Hypothalamus (tissue), 51 donors: ENCODE data around the gene ERGIC2.

ENCODE experiments used
- DNase-seq, 51 donors: peaks; one replicate each; lab custom pipeline; 2025; lab: John Stamatoyannopoulos, UW

The ERGIC2 gene

GRCh38 chr12:29382251-29382650, 1.3 kb upstream of the ERGIC2 start:
- DNase-seq: no peak

DNA sequence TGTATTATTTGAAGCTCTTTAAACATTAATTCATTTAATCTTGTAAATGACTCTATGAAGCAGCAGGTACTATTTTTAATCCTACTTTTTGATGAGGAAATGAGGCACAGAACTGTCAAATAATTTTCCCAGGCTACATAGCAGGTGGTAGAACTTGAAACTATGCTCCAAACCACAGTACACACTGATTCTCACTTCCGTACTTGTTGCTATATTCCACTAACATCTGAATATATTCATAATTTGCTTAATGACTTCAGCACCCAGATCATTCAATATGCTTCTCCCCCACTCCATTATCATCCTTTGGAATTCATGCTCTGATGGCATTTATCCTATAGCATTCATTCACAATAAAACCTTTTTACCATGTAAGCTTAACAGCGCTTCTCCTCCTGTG, 4.9 kb downstream of the ERGIC2 start:
- no peak for DNase-seq

DNA sequence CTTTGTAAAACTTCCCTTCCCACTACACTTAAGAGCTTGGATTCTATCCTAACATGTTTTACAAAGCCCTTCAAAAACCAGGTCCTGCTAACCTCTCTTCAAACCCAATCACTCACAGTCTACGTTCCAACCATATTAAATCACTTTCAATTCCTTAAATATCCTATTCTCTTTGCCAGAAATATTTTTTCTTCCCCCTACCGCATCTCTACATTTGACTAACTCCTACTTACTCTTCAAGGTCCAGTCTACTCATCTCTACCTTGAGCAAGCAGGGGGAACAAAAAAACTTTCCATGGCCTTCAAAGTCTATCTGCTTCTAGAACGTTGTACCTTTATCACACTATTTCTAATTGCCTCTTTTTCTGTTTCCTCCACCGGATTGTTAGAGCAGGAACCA, 6.1 kb downstream of the ERGIC2 start:
- no peak for DNase-seq

GRCh38 chr12:29374012-29374411, 7.0 kb downstream of the ERGIC2 start:
- DNase-seq: no peak

GRCh38 chr12:29365091-29365490, 15.9 kb downstream of the ERGIC2 start:
- no peak for DNase-seq

DNA sequence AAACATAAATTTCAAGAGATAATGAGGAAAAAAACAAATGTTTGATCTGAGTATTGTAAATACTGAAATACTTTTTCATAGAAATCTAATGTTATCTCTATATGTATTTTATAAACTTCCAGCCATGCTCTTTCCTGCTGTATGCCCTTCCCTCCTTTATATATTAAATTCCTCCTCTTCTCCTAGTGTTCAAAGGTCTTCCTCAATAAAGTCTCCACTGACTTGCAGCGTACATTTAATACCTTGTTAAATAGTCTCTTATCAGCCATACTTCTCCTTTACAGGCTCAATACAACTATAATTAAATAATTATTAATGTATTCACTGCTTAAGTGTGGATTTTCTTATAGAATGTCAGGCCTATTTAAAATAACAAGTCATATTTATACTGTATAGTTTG, 26.0 kb downstream of the ERGIC2 start:
- DNase-seq: no peak

- no peak for DNase-seq
Observed at GRCh38 chr12:29350080-29350479, 30.9 kb downstream of the ERGIC2 start.

GRCh38 chr12:29346769-29347421, 34.1 kb downstream of the ERGIC2 start:
- no peak for DNase-seq

- no peak for DNase-seq
Observed at GRCh38 chr12:29343022-29343799, 37.8 kb downstream of the ERGIC2 start.

DNA sequence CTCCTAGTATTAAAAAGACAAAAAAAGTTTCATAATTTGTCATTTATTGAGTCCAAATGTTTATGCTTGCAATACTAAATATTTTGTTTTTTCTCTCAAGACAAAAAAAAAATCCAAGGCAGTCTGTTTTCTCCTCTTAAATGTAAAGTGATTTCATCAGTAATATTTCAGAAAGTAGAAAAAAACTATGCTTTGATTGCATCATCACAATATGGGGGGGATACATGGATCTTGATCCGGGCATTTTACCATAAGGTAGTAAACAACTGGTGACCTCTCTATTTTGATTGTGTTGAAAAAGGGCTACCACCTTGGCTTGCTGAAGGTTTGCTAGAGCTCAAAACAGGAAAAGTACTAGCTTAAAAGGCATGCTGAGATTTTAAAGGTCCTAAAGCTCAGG, 43.6 kb downstream of the ERGIC2 start:
- no peak for DNase-seq

GRCh38 chr12:29334937-29335336, 46.0 kb downstream of the ERGIC2 start:
- no peak for DNase-seq

DNA sequence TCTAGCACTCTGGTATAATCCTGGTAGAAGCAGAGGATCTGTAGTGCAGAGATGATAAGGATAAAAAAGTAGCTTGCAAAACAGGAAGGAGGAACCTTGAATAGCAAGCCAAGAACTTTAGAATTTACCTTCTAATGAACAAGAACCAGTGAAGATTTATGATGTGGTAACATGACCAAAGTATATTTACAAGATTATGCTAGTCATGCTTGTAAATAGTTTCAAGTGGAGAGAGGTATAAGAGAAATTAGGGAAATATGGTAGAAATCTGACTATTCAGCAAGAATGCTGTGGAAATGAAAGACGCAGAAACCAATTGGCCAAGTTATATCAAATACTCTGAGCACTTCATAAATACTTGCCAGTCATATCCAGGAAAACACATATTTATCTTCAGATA, 47.8 kb downstream of the ERGIC2 start:
- no peak for DNase-seq

GRCh38 chr12:29329411-29329810, 51.6 kb downstream of the ERGIC2 start:
- DNase-seq: no peak

DNA sequence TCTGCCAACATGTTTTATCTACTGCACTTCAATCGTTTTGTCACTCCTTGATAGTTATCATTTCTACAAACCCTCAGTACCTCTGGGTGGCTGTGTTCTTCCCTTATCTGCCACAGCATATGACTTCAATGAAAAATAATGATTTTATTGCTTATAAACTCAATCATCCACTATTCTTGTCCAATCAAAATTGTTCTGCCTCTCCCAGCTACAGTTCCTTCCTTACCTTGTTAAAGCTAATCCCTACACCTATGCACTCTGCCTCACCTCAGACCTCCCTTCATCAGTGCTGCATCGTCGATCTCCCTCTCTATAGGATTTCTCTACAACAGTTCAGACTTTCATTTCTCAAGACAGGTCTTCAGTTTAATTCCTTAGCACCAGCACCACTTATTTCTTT, 58.8 kb downstream of the ERGIC2 start:
- no peak for DNase-seq

DNA sequence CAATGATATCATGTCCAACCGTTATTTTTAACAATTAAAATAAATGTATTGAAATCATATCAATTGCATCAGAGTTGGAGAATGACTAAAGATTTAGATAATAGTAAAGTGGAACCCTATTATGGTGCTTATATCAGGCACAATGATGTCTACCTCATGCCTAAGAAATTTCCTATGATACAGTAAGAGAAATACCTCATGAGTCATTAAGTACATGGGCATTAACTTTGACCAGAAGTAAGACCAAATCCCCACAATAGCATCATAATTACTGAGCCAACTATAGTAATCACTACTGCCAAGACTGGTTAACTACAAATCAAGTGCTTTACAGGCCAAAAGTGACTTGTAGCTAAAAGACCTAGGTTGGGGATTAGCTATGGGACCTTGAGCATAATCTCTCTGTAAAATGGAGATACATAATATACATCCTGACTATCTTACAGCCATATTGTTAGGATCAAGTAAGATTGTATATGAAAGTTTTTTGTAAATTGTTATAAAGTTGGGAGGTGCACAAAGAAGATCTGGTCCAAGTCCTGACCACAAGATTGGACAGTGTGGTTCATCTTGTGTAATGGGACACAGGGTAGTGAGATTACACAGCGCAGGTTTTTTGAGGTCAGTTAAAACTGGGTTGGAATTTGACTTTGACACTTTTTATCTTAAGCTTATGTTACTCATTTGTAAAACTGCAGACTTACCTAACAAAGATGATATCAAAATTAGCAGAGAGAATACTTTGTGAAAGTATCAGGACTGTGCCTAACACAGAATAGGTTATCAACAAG, 60.5 kb downstream of the ERGIC2 start:
- no peak for DNase-seq

DNA sequence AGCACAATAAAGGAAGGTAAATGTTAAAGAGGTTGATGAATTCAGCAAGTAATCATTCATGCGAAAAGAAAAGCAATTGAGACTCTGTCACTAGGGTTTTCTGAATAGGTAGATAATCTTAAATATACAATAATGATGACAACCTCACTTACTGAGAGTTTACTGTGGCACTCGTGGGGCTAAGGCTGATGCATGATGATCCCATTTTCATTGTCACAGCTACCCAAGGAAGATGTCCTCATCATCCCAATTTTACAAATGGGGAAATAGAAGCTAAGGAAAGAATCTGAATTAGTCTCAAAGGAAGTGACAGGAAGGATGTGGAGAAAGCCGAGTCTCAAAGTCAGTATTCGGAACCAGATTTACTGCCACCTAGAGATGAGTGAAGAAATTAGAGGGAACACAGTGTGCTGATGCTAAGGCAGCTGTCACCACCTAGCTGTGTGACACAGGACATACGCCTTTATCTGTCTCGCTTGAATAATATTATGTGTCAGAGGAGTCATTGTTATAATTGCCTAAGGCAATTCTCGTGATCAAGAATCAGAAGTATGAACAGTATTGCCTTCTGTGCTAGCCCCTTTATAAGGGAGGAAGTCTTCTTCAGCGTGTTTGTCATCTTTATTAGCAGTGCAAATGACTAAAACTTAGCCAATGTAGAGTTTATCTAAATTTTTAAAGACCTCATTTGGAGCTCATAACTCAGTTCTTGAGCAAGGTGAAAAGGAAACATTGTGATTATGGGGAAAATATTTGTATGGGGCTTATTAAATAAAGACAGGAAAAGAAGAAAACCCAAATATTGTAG, 63.2 kb downstream of the ERGIC2 start:
- DNase-seq: peak in 34 of 51 donors; percentile 2 to 87 (median 27)

- peak in 7 of 51 donors; percentile 1 to 39 (median 4) for DNase-seq
Observed at GRCh38 chr12:29316752-29317151, 64.2 kb downstream of the ERGIC2 start.

DNA sequence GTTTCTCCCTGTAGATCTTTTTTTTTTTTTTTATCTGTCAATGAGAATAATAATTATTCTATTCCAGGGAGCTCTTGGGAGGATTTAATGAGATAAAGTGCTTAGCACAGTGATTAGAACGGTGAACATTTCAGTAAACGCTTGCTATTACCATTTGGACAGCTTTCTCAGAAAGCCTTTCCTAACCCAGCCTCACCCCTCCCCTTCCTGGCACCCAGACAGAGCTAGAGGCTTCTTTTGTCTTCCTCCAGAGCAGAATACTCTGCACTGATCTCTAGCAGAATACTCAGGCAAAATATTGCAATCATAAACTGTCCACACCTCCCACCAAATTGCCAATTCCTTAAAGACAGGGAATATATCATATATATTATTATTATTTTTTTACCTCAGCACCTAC, 66.6 kb downstream of the ERGIC2 start:
- DNase-seq: peak in 23 of 51 donors; percentile 2 to 40 (median 13)

GRCh38 chr12:29310899-29311298, 70.1 kb downstream of the ERGIC2 start:
- DNase-seq: no peak

- DNase-seq: no peak
Observed at GRCh38 chr12:29309320-29309902, 71.6 kb downstream of the ERGIC2 start.
